ENCODE data around the gene INPP5F.

GRCh38 chr10:119726676-119727261 lies 919 bp downstream of the INPP5F start:
- TF ChIP-seq CTCF (IDR thresholded peaks at IDR 0.05), result no peak
- no peak for TF ChIP-seq POLR2A (IDR thresholded peaks at IDR 0.05)
- no peak for TF ChIP-seq EP300 (IDR thresholded peaks at IDR 0.05)
- no peak for TF ChIP-seq POLR2AphosphoS5 (IDR thresholded peaks at IDR 0.05)

All from gastroesophageal sphincter (tissue), 3 donors.